ENCODE data around the gene ERO1B. TPM values are rescaled to one million over a fixed set of nuclear protein-coding genes. Genes with fewer than 3 reads are reported as not detected.

The ERO1B gene
- total RNA-seq, 1 donor = 4.8 TPM

DNA sequence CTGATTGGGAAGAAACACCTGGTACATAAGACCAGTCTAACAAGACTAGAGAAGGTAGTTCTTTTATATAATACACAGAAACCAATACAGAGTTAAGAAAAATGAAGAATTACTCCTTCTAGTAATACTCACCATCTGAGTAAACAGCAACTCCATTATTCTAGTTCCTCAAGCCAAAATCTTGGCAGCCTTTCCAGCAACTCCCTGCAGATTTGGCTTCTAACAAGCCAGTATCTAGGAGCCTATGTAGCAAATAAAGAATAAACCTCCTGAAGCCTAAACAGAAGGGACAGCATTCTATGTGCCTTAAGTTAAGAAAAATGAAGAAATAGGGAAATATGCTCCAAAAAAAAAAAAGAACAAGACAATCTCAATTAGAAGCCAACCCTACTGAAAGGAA is 24.5 kb downstream of the ERO1B start:
- DNase-seq (ENCODE audit: low read depth in 2 of 3, low spot score in 2 of 3) = no peak

DNA sequence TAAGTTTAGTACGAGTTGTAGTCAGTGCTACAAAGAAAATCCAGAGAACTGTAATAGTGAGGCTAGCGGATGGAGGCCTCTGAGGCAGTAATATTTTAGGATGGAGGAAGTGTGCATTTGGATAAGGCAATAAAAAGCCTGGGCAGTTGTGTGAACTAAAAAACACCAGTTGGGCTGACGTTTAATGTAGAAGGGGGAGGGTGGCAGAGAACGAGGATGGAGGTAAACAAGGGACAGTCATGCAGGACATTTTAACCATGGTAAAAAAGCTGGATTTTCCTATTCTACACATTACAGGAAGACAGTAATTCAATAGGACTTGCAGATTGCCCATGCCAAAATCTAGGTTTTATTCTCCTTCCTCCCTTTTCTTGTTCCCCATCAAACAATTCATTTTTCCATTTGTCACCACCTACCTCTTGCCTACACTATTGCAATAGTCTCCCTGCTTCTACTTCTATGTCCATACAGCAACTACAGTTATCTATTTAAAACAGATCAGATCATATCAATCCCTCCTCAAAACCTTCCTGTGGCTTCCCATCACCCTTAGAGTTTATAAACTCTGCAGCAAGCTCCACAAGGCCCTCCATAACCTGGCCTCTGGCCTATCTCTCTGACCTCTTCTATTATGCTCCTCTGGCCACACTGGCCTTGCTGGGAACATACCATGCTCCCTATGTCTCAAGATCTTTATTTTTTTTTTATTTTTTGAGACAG is 27.7 kb downstream of the ERO1B start:
- DNase-seq (ENCODE audit: low read depth in 2 of 3, low spot score in 2 of 3) = no peak

DNA sequence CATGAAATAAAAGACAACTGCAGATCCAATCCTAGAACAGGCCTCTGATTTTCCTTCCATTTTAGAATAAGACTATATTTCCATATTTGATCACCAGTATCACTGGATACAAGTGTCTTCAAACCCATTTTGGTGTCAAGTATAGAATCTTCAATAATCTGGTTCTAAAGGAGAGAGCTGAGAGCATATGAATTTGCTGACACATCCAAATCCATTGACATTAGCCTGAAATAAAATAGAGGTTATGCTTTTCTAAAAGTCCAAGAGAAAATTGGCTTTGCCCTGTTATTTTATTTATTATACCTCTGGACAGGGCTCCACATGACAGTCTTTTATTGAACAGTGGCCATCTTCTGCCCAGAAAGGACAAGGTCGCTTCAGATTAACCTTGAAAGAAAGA is 28.6 kb downstream of the ERO1B start:
- no peak for DNase-seq (ENCODE audit: low read depth in 2 of 3, low spot score in 2 of 3)

DNA sequence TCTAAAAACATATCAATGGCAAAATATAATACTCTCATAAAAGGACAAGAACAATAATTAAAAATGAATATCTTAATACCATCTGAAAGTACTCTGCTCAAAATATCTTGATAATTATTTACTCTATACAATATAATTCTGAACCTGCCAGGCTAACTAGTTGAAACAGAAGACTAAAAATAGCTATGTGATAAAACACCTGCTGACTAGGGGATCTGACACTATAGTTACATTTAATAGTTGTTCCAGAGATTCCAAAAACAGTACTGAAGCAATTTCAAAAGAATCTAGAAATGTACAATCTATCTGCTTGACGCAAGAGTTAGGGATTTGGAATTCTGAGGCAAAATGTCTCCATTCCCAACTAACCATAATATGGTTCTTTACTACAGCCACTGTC is 30.2 kb downstream of the ERO1B start:
- DNase-seq (ENCODE audit: low read depth in 2 of 3, low spot score in 2 of 3) = no peak

DNA sequence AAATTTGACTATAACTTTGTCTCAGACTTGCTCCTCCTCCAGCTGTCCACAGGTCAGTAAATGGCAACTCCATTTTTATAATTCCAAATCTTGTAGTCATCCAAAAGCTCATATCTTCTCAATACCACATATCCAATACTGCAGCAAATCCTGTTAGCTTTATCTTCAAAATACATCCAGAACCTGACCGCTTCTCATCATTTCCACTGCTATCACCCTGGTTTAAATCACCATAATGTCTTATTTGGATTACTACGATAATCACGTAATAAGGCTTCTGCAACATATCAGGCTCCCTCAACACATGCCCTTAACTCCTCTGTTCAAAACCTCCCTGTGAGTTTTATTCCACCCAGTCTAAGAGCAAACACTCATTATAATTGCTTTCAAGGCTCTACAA is 34.5 kb downstream of the ERO1B start:
- no peak for DNase-seq (ENCODE audit: low read depth in 2 of 3, low spot score in 2 of 3)

DNA sequence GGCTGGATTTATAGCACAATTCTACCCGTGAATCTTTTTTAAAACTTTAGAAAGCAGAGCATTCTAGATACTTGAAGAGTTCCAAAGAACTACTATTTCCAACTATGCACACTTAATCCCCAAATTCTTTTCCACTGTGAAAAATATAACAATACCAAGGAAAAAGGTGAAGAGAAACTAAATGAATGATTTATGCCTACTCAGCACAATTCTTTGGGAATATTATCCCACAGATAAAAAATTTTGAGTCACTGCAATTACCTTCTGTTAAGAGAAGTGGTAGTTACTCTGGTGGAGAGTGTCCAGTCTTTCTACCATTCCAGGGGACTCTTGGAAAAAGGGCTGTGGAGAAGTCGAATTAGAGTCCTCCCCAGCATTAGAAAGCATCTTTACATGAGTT is 39.2 kb downstream of the ERO1B start:
- no peak for DNase-seq (ENCODE audit: low read depth in 2 of 3, low spot score in 2 of 3)

DNA sequence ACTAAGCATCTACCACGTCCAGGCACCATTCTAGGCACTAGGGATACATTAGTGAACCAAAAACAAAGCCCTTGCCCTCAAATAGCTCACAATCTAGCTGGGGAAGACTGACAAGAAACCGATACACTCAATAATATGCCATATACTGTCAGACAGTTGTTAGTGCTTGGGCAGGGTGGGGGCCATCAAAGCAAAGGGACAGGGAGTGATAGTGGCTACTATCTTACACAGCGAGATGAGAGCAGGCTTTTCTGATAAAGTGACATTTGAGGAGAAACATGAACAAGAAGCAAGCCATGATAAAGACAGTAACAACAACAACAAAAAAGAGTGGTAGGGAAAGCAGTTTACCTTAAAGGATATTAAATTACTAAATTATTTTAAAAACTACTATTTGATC is 41.1 kb downstream of the ERO1B start:
- DNase-seq (ENCODE audit: low read depth in 2 of 3, low spot score in 2 of 3) = no peak

DNA sequence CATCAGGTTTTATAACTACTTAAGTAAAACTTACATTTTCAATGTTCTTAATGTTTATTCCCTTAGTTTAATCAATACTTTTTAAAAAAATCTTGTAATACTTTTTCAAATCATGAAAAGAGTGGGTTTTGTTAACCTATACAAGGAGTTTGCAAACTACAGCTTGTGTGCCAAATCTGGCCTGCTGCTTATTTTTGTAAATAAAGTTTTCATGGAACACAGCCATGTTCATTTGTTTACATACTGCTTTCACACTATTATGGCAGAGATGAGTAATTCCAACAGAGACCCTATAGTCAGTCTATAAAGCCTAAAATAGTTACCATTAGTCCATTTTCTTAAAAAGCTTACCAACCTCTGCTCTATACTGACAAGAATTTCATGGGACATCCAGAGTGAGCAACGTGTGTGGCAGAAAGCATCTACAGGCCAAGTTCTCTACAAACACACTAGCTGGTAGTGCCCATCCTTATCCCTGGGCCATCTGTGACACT is 42.6 kb downstream of the ERO1B start:
- DNase-seq (ENCODE audit: low read depth in 2 of 3, low spot score in 2 of 3) = no peak

DNA sequence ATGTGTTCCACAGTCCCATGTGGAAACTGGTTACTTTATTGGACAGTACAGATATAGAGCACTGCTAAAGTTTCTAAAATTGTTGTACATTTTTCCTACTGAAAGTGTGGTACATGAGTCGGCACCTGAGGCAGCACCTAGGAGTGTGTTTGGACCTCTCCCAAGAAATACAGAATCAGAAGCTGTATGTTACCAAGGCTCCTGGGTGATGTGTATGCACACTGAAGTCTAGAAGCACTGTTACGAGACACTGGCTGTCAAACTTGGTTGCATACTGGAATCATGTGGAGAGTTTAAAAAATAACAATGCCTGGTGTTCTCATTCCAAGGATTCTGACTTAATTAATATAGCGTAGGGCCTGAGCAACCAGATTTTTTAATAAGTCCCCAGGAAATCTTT is 46.6 kb downstream of the ERO1B start:
- no peak for DNase-seq (ENCODE audit: low read depth in 2 of 3, low spot score in 2 of 3)

DNA sequence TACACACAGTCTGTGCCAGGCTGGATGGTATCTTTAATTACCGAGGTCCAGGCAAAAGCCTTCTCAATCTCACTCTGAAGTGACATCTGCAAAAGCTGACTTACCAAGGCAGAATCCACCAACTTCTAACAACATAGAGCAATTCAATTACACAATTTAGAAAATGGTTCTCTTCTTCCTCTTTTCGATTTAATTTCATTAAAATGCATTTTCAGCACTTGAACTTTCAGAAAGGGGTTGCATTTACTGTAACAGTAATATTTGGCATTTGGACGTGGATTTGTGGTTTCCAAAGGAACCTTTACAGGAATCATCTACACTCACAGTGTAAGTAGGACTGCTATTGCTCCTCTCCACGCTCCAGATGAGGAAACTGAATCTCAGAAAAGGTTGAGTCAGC is 53.3 kb downstream of the ERO1B start:
- no peak for DNase-seq (ENCODE audit: low read depth in 2 of 3, low spot score in 2 of 3)

DNA sequence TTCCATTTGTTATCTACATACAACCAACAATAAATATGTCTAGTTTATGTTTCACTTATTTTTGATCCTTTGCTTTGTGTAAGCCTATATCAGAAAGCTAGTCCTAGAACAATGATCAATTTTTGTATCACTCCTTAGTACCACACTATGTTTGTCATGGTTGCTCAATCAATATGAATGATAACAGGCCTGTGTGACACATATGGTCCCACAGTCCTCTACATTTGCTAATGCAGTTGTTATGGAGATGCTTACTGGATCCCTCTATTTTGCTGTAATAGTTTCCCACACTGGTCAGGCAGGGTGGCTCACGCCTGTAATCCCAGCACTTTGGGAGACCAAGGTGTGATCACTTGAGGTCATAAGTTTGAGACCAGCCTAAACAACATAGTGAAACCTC is 59.1 kb downstream of the ERO1B start:
- no peak for DNase-seq (ENCODE audit: low read depth in 2 of 3, low spot score in 2 of 3)

DNA sequence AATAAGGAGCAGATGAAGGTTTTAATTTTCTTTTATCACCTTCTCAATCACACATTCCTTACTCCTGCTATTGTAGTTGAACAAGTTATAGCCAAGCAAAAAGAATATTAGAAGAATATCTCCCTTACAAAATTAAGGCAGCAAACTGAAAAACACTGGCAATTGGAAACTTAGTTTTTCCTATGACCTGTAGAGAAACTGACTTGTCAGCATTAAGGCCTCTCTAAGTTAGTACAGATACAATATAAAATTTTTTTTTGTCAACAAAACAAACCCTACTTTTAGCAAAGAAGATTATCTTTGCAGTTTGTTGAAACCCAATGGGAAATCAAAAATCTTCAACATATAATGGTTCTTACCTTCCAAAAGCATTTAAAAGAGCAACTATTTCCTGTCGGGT is 61.3 kb downstream of the ERO1B start:
- DNase-seq (ENCODE audit: low read depth in 2 of 3, low spot score in 2 of 3) = no peak

DNA sequence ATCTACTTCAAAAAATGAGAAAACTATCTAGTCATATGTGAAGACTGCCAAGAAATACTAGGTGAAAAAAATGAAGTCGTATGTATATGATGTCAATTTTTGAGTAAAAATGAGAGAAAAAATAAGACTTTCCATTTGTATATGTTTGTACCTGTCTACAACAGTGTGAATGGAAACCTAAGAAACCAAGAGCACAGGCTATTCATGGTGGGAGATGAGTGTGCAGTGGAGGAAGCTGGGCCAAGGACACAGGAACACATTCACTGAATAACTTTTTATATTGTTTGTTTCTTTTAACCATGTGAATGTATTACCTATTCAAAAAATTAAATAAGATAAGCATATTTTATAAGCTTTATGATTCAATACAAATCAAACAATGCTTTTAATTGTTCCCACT is 67.0 kb downstream of the ERO1B start:
- DNase-seq (ENCODE audit: low read depth in 2 of 3, low spot score in 2 of 3) = no peak

DNA sequence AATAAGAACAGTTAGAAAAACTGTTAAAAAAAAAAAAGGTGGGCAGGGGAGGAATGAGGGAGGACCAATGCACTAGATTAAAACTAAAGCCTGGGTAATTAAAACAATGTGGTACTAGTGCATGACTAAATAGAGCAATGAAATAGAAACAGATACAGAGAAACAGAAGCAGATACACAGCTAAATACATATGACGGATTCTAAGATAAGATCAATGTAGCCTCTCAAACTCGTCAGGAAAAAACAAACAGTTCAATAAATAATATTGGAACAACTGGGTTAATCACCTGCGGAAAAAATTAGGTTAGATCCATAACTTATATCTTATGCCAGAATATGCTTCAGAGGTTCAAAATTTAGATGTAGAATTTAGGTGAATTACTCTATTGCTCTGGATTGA is 68.2 kb downstream of the ERO1B start:
- DNase-seq (ENCODE audit: low read depth in 2 of 3, low spot score in 2 of 3) = no peak

DNA sequence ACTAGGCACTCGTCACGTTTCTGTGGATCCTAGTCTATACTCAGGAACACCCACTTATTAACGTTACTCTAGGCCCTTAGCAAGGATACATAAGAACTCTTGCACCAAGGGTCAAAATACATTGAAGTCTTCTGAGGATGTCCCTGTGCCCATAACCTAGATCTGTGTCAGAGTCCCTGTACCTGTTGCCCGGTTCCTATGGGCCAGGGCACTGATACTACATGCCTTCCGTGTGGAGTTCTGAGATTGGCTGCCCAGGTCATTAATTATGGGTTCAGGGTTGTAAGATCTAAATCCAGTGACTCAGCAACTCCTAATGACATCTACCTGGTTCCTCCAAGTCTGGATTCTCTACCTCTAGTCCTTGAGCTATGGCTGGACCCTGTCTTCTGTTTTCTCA is 69.9 kb downstream of the ERO1B start:
- DNase-seq (ENCODE audit: low read depth in 2 of 3, low spot score in 2 of 3) = no peak

DNA sequence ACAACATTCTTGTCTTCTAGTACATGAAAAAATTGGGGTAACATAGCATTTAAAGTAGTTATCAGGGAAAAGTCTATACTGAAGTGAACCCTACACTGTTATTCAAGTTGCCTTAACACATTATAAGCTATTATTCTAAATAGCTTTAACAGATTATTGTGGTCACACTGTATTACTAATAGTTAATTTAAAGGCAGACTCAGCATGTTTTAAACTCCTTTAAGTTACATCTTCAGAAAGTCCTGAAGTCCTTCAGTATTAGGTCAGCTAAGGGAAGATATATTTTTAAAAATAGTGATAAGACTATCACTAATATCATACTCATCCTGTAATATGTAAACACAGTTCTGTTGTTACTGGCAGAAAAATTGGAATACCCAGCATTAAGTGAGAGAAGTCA is 72.0 kb downstream of the ERO1B start:
- no peak for DNase-seq (ENCODE audit: low read depth in 2 of 3, low spot score in 2 of 3)

DNA sequence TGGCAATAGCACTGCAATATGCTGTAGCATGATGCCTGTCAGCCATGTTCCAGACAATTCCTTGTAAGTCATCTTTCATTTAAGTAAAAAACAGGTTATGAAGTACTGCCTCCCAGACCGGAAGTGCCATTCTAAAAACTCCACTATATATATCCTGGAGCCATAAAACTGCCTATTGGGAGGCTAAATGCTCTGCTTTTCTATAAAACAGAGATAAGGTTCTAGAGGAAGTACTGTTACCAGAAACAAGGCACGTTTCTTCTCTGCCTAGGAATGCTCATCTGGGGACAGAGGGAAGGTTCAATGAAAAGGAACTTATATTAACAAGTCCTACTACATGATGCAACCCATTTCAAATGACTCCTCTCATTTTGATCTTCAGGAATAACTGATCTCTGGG is 72.6 kb downstream of the ERO1B start:
- DNase-seq (ENCODE audit: low read depth in 2 of 3, low spot score in 2 of 3) = no peak

DNA sequence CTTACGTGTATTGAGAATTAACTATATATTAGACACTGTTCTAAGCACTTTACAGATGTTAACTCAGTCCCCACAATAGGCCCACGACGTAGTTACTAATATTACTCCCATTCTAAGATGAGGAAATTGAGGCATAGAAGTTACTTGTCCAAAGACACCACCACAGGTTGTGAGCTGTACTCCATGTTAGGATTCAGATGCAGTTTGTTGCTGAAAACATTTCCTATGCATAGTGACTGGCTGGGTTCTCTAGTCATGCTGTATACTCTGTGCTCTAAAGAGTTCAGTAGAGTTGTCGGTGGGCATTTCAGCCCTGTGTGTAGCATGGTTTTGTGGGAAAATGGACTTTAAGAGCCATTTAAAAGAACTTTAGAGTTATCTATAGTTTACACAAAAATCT is 74.2 kb downstream of the ERO1B start:
- DNase-seq (ENCODE audit: low read depth in 2 of 3, low spot score in 2 of 3) = no peak

DNA sequence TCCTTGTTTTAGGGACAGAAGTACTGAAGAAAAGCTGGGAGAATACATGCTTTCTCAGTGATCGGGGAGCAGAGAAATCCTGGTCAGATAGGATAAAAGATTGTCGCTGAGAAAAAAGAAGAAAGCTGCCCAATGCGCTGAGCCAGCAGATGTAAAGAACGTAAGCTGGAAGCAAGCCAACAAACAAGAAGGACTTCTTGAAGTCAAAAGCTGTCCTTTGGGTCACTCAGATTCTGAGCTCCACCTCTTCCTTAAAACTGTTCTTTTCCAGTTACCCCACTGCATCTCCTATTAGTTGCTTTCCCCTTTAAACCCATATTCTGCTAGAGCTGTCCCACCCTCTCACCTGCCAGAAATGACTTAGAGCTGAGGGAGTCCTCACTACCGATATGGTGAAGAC is 74.6 kb downstream of the ERO1B start:
- no peak for DNase-seq (ENCODE audit: low read depth in 2 of 3, low spot score in 2 of 3)

DNA sequence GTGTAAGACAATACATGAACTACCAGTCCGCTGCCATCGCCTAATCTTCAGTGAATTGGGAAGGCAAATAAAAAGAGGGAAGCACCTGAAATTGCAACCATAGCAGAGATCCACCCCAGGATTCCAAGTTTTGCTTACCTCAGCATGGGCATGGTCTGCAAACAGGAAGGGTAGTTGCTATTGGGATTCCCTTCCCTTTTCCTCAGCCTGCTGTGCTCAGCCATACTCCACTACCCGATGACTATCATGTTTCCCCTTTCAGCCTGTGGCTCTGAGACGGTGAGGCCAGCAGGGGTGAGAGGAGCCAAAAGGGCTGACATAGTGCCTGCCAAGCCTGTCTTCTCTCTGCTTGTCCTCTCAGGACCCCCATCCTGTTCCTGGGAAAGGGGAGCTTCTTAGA is 75.2 kb downstream of the ERO1B start:
- no peak for DNase-seq (ENCODE audit: low read depth in 2 of 3, low spot score in 2 of 3)

DNA sequence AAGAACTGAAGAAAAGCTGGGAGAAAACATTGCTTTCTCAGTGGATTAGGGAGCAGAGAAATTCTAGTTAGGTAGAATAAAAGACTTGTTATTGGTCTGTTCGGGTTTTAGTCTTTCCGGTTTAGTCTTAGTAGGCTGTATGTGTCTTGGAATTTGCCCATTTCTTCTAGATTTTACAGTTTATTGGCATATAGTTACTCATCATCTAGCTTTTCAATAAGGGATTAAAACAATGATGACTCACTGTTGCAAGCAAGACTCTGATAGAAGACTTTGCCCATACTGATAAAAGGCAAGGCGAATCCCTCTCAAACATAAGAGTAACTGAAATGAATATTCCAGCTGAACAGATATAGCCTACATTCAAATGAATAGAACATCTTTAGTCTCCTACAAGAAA is 77.1 kb downstream of the ERO1B start:
- DNase-seq (ENCODE audit: low read depth in 2 of 3, low spot score in 2 of 3) = no peak

DNA sequence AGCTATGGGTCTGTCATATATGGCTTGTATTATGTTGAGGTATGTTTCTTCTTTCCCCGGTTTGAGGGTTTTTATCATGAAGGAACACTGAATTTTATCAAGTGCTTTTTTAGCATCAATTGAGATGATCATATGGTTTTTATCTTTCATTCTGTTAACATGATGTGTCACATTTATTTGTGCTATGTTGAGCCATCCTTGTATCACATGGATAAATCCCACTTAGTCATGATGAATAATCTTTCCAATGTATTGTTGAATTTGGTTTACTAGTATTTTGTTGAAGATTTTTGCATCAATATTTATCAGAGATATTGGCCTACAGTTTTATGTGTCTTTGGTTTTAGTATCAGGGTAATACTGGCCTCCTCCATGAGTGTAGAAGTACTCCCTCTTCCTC is 77.7 kb downstream of the ERO1B start:
- DNase-seq (ENCODE audit: low read depth in 2 of 3, low spot score in 2 of 3) = no peak

DNA sequence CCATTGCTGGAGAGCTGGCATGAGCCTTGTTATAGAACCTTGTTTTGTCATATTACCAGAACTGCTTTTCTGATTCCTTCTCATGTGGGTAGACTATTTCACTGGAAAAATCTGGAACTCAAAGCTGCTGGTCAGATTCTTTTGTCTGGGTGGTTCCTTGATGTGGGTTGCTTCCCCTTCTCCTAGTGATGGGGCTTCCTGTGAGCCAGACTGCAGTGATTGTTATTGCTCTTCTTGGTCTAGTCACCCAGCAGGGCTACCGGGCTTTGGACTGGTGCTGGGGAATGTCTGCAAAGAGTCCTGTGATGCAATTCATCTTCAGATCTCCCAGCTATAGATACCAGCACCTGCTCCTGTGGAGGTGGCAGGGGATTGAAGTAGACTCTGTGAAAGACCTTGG is 80.0 kb downstream of the ERO1B start:
- DNase-seq (ENCODE audit: low read depth in 2 of 3, low spot score in 2 of 3) = no peak
